DMS53 (cell line): Measurements from ENCODE around the gene GPR171.

Source experiments
- DNase-seq: peaks from one replicate; lab custom pipeline; 2025; lab: John Stamatoyannopoulos, UW

The GPR171 gene

DNA sequence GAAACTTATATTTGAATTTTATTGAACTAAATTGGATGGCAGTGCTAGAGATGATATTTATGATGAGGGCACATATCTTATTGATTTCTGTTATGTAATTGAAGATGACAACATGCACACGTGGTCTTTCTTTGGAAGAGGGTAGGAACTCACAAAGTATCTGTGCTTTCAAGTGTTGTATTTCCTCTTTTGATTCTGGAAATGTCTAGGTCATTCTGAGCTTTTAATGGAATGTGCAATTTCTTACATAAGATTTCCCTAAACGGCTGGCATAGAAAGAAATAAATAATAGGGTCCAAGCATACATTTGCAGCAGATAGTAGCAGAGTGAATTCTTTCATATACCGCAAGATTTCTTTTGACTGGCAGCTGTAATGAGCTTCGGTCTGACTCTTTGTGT lies 10.1 kb upstream of the GPR171 start:
- no peak for DNase-seq

DNA sequence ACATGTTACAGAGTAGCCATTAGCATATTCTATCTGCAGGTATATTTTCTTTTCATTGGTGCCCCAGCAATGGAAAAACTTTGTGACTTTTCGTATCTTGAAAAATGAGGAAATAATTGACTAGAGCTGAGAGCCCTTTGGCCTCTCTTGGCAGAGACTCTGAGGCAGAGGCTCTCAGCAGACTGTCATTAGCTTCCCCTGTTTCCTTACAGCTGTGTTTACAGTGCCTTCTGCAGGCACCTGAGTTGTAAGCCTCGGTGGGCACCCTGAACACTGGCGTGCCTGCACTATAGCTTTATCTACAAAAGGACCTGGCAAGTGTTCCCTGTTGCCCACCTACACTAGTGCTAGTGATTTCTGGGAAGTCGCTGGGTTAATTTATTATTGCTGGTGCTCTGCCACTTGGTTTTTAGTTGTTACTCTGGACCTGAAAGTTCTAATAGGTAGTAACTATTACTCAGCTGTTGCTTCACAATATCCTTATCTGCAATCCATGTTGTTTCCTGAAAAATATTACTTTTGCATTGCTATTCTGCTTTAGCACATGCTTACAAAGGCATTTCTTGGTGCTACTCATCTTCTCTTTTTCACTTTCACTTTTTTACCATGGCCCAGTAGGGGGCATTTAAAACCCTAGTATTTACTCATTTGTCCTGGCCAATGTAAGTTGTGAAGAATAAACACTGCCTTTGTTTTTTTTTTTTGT lies 7.8 kb upstream of the GPR171 start:
- peak; percentile 3 for DNase-seq

DNA sequence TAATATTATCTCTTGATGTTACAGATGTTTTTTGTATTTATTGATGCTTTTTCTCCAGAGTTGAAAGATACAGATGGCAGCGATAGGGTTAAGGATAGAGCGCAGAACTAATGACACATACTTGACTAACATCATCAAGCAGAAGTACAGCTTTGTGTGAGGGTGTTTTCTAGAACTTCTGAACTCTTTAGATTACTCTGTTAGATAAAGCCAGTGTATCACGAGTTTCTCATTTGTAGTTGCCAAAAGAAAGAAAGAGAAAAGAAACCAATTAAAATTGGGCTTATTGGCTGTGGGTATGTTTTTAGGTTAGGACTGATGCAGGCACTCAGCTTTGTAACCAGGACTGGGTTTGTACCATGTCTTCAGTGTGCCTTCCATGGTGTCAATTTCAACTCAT lies 6.6 kb upstream of the GPR171 start:
- no peak for DNase-seq

DNA sequence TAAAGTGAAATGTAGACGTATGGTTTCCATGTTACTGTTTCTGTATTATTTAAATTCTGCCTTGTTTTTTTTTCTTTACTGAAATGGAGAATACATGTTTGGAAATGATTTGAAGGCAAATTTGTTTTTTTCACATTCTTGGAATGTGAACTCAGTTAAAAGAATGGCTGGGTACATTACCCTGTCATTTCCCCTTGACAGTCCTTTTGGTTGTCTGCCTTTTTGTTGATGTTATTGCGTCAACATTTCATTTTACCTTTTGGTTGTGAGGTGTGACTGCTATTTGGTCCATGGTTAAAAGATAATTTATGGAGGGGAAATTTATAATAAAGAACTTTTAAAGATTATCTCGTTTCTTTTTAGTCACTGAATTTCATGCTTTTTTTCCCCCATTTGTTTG lies 3.2 kb upstream of the GPR171 start:
- DNase-seq = no peak

DNA sequence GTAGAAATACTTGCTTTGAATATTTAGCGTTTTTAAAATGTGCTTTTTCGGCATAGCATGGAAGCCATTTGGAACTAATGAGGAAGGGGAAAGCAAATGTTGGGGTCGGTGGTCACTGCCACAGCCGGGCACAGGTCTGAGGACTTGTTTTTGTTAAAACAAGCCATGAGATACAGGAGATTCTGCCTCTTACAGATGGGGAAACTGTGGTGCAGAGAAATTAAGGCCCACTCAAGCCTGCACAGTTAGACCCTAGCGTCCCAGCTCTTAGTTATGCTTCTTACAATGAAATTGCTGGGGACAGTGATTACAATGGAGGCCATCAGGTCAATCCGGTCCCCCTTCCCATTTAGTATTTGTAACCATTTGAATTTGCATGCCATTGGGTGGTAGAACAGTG lies 2.5 kb upstream of the GPR171 start:
- DNase-seq = no peak

DNA sequence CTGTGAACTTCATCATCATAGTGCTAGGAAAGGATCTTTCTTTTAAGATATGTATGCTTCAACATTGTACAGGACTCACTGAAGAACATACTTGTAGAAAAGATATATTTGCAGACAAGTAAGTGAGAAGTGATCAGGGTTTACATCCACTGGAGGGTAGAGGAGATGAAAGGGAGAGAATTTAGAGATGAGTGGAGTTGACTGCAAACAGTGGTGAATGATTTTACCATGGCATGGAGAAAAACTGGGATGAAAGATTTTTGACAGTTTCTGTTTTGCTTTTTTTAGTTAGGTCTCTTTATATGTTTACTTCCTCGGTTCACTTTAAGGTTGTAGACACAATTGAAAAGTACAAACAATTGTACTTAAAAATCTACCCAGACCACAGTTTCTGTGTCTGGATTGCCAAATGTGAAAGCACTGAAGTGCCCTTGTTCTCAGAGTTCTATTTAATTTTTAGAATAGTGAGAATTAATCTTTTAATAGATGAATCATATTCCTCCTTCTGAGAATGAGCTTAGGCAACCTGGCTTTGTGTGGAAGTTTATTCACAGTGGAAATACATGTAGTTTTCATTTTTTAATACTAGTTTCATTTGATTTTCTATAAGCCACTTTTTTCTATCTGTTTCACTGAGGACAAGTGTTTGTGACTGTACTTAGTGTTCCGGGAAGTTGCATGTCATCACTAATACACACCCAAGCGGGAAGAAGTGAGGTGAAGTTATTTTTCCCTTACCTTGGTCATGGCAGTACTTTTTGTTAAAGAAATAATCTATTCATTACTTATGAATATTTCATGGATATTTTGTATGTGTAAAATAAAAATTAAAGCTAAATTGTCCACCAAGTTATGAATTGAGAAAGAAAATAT lies 1.8 kb upstream of the GPR171 start:
- no peak for DNase-seq

DNA sequence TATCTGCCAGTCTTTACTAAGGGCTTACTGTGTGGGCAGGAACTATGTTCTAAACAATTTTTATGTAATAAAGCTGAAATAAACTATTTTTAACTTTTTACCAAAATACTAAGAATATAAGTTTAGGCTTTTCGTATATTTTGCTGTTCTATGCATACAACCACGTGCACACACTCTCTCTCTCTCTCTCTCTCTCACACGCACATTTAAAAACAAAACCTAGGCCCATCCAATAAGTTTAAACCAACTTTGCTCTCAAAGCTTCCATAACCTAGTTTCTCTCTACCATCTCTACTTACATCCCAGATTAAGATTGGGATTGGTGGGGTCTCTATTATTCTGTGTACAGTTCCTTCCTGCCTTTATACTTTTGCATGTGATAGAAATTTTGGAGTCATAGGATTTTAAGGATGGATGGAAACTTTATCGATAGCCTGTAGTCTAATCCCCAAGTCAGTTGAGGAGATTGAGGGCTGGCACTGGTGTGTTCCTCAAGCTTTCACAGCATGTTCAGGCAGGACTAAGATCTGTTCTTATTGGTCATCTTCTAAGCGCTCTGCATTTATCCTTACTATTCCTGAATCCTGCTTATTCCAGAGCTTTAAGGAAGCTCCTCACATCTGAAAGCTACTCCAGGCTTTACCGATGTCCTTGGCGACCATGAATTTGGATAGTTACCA lies 1.8 kb downstream of the GPR171 start:
- DNase-seq = no peak

DNA sequence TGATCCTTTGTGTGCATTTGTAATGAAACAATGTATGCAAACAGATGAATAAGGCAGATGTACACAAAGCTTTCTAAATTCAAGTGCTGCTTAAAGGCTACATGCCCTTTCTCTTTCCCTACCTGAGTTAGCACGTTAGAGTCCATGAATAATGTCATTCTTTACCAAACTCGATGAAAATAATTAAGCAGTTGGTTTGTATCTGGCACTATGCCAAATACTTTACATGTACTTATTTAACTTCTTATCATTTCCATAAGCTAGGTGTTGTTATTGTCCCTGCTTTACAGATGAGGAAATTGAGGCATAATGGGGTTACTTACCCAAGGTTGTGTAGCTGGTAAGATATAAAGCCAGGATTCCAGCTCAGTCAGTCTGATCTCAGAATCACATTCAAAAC lies 2.4 kb downstream of the GPR171 start:
- DNase-seq = peak; percentile 1

DNA sequence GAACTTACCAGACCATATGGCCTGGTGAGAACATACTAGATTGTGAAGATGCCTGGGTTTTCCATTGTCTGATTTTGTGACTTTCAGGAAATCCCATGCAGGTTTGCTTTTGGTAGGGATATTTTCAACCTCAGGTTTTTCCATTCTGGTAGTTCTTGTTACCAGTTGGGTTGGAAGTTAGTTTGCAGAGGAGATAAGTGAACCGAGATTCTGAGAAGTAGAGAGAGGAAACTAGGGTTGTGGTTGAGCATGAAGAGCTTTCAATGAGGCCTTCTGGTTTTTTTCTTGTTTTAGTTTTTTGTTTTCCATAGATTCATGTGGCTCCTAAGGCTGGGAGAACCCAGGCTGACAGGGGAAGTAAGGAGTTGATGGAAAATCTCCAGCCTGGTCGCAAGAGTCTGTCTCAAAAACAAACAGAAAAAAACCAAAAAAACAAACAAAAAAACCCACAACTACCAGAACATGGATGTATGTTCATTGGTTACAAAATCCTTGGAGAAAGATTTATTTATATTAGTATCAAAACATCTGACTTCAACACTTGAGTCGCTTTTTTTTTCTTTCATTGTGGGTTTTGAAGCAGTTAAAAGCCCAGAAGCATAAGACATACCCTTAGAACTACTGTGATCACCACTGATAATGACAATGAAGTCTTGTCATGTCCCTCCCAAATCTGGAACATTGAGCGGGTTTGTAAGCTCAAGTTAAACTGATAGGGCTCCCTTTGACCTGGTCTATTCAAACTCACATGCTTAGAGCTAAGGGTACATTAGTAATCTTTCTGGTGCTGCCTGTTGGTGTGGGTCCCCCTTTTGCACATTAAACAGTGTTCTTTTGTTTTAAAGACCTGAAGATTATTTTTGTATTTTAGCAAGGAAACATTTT lies 3.2 kb downstream of the GPR171 start:
- no peak for DNase-seq

DNA sequence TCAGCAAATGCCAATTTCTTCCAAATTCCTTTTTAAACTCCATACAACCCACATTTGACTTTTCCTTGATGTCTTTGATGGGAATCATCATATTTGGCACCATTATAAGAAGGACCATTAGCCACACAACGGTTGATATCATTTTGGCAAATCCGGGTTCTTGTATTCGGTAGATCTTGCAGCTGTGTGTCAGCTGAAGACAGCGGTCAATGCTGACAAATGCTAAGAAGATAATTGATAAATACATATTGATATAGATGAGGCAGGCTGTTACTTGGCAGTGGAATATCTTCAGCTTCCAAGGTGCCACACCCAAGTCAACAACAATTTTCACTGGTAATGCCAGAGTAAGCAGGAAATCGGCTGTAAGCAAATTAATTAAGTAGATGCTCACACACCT lies 4.2 kb downstream of the GPR171 start:
- DNase-seq = no peak

DNA sequence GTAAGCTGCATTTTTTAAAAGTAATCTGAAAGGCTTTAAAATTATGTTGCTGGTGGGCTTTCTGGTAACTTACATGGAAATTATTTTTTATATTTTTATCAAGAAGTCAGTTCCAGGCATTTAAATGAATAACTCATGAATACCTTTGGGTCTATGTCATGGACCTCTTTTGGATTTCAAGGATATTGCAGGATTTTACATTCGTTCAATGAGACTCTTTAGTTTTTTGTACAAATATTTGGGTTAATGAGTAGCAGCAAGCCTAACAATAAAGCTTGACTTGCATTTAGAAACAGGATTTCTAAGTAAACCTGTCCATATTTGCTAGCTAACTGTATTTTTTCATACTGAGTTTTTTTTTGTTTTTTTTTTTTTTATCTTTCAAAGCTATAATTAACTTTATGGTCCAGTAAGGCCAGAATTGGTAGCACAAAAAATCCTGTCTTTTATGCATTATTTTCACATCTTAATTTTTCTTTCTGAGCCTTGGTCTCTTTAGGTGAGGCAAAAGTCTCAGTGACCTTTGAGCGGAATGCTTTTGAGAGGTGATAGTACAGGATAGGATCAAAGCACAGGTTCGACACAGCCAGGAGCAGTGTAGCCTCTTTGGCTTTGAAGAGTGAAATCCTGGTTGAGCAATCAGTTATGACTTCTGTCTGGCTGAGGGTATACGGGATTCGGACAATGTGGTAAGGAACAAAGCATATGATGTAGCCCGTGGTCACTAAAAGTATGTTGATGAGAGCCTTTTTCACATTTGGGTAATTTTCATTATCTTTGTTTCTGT lies 4.8 kb downstream of the GPR171 start:
- DNase-seq = no peak

DNA sequence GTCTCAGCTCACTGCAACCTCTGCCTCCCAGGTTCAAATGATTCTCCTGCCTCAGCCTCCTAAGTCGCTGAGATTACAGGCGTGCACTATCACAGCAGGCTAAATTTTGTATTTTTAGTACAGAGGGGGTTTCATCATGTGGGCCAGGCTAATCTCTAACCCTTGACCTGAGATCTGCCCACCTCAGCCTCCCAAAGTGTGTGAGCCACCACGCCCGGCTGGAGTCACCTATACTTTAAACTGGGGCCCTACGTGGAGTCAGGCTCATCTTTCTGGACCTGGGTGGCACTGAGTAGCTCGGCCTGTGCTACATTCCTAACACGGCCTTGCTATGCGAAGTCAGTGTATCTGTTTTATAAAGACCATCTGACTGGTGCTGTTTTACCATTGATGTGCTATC lies 5.8 kb downstream of the GPR171 start:
- DNase-seq = no peak

DNA sequence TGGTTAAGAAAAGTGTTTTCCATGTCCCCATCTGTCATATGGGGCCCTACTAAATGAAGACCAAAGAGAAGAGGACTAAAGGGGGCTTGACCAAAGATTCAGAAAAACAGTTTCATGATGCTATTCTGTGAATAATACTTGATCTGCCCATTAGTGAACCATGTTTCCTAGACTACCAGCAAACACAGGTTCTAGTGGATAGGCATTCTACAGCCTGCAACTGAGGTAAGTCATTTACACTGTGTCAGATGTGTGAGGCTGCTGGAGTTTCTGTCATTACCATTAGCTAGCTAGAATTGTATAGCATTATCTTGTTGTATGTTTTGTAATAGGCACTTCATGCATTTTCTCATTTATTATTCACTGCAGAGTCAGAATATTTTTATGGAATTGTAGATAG lies 6.6 kb downstream of the GPR171 start:
- DNase-seq = peak; percentile 7

DNA sequence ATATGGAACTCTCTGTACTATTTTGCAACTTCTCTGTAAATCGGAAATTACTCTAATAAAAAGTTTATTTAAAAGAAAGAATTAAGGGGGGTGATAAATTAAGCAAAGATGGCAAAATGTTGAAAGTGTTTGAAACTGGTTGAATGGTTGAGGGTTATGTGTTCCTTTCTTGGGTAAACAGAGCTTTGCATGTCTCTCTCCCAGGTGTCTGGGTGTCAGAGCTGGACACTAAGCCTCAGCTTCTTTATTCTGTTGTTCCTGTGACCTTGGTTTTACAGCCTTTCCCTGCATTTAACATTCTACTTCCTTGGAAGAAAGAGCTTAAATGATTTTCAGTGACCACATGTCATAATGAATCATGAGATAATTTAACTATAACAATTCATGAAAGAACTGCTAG lies 7.2 kb downstream of the GPR171 start:
- no peak for DNase-seq

DNA sequence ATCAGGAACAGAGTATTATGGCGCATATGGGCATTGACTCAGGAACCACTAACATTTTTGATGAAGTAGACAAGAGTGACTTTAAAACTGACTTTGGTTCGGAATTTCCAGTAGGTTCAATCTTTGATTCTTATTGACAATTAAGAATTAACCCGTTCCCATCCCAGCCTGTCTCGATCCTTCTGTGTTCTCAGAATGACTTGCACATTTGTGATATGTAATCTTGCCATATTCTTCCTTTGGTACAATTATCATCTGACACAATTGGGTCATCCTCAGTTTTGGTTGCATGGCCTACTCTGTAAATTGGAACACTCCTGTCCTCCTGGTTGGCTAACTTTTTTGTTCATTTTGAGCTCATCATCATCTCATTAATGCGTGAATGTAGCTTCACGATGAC lies 10.5 kb downstream of the GPR171 start:
- no peak for DNase-seq

DNA sequence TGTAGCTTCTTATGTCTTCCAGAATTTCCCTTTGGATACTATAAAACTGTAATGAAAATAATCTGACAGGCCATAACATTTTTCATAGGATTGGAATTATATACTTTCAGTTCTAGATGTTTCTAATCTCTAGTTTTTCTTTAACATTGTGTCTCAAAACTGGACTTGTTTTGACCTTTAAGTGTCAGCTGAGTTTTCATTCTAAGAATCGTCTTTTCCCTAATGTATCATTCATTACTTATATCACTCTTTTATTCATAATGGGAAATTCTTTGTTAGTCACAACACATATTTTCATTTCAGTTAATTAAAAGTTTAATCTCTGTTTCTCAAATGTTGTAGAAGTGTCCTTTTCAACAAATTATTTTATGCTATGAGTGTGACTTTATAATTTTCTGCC lies 11.9 kb downstream of the GPR171 start:
- DNase-seq = no peak

DNA sequence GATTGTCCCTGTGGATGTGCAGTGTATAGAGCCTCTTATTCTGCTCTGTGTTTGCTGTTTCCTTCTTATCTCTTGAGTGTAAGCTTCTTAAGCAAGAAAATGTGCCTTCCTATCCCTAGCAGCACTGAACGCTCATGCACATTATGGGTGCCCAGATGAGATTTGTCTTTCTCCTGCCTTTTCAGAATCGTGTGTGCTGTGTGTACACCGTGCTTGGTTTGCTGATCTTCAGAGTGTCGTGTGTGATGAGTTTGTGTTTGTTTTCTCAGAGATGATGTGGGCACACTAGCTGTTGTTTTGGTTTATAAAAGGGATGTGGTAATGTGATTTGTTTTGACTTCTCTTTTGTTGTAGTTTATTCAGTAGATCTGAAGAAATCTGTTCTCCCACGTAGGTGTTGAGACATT lies 19.7 kb downstream of the GPR171 start:
- no peak for DNase-seq

DNA sequence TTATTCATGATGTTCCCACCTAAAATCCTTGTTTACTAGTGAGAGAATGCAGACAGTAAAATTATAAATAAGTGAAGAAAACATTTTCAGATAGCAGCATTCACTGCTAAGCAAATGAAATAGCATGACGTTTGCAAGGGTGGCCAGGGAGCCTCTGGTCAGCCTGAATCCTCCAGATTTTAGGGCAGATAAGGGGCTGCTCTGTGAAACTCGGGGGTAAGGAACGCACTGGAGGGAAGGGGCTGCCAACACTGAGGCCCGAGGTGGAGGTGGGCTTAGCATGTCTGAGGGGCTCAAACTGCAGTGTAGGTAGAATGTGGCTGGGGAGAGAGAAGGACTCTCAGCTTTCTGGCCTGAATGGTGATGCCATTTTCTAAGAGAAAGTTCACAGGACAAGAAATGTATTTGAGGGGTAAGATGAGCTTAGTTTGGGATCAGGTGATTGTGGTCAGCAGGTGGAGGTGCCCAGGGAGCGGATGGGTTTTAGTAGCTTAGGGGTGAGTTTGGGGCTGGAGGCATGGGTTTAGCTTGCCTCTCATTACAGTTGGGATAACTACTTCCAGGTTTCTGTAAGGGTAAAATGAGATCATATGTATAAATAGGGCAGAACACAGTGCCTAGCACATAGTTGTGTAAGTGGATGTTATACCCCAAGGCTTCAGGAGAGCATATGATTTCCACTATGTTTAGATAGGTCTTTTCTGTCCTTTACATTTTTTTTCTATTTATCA lies 20.5 kb downstream of the GPR171 start:
- DNase-seq = no peak

DNA sequence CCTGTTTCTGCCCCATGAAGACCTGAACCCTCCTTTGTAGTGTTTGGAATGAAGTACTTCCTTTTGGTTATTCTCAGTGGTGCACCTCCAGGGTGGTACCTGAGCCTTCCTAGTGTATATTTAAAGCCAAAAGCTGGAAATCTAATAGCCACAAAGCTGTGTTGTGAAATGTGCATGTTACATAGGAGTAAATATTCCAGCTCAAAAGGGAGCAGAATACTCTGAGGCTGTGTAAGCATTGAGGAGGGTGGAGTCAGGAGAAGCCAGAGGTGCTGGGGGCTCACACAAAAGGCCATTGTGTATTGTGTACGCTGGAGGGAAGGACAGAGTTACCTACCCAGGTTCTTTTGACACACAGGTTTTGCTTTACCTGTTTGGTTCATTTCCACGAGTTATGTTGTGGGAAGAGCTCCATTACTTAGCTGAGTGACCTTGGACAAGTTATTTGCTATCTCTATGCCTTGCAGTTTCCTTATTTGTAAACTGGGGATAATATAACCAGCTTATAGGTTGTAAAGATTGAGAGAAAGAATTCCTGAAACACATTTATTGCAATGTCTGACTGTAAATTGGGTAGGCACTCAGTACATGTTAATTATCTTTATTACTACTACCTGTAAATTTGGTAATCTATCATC lies 24.7 kb downstream of the GPR171 start:
- DNase-seq = no peak

DNA sequence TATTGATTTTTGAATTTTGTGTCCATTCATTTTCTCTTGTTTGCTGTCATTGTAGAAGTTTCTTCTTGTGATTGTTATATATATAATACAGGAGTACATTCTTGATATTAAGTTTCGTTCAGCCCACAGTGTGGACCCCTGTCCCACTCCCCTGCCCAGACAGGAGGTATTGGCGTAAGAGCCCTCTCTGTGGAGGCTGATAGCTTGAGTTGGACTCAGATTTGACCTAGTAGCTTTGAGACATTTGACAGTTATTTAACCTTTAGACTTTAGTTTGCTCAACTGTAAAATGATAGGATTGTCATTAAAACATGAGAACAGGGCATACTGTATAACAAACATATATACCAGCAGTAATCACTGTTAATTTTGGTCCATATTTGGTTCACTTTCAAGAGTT lies 27.1 kb downstream of the GPR171 start:
- DNase-seq = no peak
